Duodenal mucosa (tissue), 2 donors: Measurements from ENCODE around the gene UPK3BL2.
"Not testable (repeated sequence)": the region's sequence is repeated elsewhere in the genome, so short reads cannot be mapped to it uniquely, and the experiment has no call there.

Experiments
- H3K27ac ChIP-seq: one replicate; pipeline ENCODE4 v1.7.0; 2013; ENCODE audit warnings: low read depth, low read length
- H3K27me3 ChIP-seq, 2 donors: one replicate each; pipeline ENCODE4 v1.7.0; 2013; ENCODE audit warnings: low read length in 2 of 2, control low read depth in 1 of 2; ENCODE audit not compliant: insufficient read depth in 2 of 2, control insufficient read depth in 1 of 2
- H3K36me3 ChIP-seq, 2 donors: one replicate each; pipeline ENCODE4 v1.7.0; 2013; ENCODE audit warnings: low read length in 2 of 2, control low read depth in 1 of 2; ENCODE audit not compliant: insufficient read depth in 2 of 2, control insufficient read depth in 1 of 2
- H3K4me1 ChIP-seq, 2 donors: one replicate each; pipeline ENCODE4 v1.7.0; 2013; ENCODE audit warnings: low read length in 2 of 2, control low read depth in 1 of 2; ENCODE audit not compliant: insufficient read depth in 2 of 2, control insufficient read depth in 1 of 2
- H3K4me3 ChIP-seq, 2 donors: one replicate each; pipeline ENCODE4 v1.7.0; 2013; ENCODE audit warnings: low read length in 2 of 2, low read depth in 1 of 2
- H3K9ac ChIP-seq, 2 donors: one replicate each; pipeline ENCODE4 v1.7.0; 2013; ENCODE audit warnings: low read length in 2 of 2, low read depth in 1 of 2
- H3K9me3 ChIP-seq, 2 donors: one replicate each; pipeline ENCODE4 v1.7.0; 2013; ENCODE audit warnings: low read length in 2 of 2, control low read depth in 1 of 2; ENCODE audit not compliant: control insufficient read depth in 1 of 2

The UPK3BL2 gene

DNA sequence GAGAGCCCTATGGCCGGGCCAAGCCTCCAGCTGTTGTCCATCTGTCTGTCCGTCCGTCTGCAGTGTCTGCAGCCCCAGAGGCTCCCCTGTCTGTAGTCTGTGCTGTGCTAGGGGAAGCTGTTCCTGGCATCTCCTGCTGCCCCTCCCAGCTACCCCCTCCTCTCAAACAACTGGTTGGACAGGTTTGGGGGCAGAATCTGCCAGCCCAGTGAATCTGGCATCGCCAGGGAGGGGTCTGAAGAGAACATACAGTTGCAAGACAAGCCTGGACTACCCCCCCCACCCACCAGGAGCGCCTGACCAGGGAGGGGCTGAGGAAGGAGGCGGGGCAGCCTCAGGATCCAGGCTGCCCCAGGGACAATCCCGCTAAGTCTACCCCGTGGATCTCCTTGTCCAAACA is at the start of gene UPK3BL2:
Gene UPK3BL2, minus strand, starts transcription at position 101 of the 400 bp plus-strand sequence. Its CDS starts 60 bp downstream, at position 41.
- not testable (repeated sequence) for H3K36me3 ChIP-seq, H3K4me3 ChIP-seq, H3K27me3 ChIP-seq, H3K27ac ChIP-seq, H3K4me1 ChIP-seq, H3K9ac ChIP-seq, H3K9me3 ChIP-seq

DNA sequence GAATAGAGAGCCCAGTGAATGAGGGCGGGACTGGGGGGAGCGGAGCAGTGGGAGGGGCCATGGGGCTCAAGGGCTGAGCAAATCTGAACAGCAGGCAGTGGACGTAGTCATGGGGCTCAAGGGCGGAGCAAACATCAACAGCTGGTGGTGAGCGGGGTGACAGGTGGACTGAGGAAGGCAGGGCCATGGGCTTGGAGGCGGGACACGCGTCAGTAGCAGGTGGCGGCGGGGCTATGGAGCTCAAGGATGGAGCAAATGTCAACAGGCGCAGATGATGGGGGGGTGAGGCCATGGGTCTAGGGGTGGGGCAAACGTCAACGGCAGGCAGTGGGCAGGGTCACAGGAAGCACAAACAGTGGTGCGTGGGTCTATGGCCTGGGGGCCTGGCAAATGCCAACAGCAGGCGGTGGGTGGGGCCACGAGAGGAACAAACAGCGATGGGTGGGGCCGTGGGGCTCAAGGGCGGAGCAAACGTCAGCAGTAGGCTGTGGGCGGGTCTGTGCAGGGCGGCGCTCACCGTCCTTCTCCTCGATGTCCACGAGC is 49.1 kb upstream of the UPK3BL2 start:
- H3K27ac ChIP-seq, H3K9me3 ChIP-seq, H3K36me3 ChIP-seq, H3K4me1 ChIP-seq, H3K4me3 ChIP-seq, H3K9ac ChIP-seq, H3K27me3 ChIP-seq: not testable (repeated sequence)

DNA sequence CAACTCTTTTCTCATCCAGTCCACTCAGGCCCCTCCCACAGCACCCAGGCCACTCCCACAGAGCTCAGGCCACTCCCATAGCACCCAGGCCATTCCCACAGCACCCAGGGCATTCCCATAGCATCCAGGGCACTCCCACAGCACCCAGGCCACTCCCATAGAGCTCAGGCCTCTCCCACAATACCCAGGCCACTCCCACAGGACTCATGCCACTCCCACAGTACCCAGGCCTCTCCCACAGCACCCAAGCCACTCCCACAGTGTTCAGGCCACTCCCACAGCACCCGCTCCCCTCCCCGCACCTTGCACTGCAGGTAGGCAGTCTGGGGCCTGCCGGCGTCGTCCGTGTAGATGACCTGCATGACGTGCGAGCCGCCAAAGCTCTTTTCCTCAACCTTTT is 46.4 kb upstream of the UPK3BL2 start:
- not testable (repeated sequence) for H3K36me3 ChIP-seq, H3K4me3 ChIP-seq

DNA sequence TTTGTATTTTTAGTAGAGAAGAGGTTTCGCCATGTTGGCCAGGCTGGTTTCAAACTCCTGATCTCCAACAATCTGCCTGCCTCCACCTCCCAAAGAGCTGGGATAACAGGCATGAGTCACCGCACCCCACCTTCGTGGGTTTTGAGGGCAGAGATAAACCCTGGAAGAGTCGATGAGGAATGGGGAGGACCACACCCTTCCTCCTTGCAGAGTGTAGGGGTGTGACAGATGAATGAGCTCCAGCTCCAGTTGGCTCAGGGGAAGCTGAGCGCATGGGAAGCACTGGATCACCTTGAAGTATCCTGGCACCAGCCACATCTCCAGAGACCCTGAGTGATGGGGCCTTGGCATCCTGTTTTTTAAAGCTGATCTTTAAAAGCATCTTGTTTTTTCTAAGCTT is 40.0 kb upstream of the UPK3BL2 start:
- not testable (repeated sequence) for H3K4me1 ChIP-seq, H3K9me3 ChIP-seq, H3K27ac ChIP-seq, H3K36me3 ChIP-seq, H3K4me3 ChIP-seq, H3K9ac ChIP-seq, H3K27me3 ChIP-seq

More for the DNA sequence above, 46.4 kb upstream of the UPK3BL2 start:
- not testable (repeated sequence) for H3K4me1 ChIP-seq, H3K27ac ChIP-seq, H3K9ac ChIP-seq, H3K9me3 ChIP-seq, H3K27me3 ChIP-seq

DNA sequence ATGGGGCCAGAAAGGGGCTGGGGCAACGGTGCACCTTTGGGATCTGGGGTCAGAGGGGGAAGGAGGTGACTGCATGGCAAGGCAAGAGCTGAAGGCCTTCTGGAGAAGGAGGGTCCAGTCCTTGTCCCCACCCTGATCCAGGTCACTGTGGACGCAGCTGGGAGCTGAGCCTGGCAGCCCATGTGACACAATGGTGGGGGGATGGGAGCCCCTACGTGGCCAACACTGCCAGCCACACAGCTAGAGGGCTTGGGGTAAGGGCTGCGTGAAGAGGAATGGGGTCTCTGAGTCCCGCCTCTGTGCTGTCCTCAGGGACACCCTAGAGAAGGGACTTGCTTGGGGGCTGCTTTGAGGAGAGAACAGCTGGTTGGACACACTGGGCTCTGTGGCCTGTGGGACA is 38.2 kb upstream of the UPK3BL2 start:
- not testable (repeated sequence) for H3K27ac ChIP-seq, H3K4me1 ChIP-seq, H3K36me3 ChIP-seq, H3K9me3 ChIP-seq, H3K4me3 ChIP-seq, H3K27me3 ChIP-seq, H3K9ac ChIP-seq

DNA sequence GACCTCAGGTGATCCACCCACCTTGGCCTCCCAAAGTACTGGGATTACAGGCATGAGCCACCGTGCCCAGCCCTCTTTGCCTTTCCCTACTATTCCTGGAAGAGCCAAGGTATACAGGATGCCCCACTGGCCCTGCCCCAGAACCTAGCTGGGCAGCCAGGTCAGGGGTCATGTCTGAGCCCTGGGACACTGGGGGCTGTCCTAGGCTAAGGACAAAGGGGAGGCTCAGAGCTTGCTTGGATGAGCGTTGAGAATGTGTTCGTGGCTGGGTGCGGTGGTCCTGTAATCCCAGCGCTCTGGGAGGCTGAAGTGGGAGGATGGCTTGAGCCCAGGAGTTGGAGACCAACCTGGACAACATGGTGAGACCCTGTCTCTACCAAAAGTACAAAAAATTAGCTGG is 35.0 kb upstream of the UPK3BL2 start:
- H3K4me3 ChIP-seq, H3K9ac ChIP-seq, H3K36me3 ChIP-seq, H3K27ac ChIP-seq, H3K27me3 ChIP-seq, H3K4me1 ChIP-seq, H3K9me3 ChIP-seq: not testable (repeated sequence)

DNA sequence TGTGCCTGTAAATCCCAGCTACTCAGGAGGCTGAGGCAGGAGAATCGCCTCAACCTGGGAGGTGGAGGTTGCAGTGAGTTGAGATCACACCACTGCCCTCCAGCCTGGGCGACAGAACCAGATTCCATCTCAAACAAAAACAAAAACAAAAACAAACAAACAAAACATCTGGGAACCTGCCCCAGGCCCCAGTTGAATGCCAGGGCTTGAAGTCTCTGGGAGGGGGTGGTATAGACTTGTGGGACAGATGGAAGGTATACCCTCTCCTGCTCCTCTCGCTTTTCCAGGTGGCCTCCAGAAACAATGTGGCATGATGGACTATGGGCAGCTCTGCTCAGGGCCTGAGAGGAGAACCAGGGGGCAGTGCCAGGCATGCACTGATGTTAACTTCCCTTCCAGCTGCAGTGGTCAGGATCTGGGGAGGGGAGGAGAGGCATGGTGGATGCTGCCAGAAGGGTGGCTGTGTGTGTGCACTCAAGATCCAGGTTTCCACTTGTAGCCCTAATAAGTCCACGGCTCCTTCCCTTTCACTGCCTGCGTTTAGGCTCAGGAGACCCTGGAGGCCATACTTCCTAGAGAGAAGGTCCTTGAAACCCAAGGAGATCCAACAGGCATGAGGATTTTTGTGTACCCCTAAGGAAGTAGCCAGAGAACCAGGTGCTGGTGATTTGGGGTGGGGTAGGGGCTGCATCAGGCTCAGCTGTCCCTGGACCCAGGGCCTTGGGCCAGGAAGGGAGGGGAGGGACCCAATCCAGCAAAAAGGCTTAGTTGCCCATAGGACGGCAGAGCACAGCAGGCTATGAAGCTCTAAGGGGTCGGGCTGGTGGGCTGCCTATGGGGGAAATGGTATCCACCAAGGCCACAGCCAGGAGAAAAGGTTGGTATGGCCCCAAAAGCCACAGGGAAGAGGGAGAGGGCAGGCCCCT is 34.1 kb upstream of the UPK3BL2 start:
- H3K9me3 ChIP-seq, result not testable (repeated sequence)

DNA sequence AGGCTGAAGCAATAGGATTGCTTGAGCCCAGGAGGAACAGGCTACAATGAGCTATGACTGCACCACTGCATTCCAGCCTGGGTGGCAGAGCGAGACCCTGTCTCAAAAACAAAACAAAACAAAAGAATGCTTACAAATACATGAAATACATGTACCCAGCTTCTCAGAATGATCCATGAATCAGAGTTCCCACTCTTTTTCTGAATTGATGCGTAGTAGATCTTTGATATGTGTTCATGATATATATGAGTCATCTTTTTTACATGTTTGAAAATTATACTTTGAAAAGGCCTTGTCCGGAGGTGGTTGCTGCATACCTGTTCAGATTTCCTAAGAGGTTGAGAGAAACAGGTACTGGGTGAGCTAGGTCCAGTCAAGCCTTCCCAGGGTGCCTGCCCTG is 32.9 kb upstream of the UPK3BL2 start:
- H3K4me1 ChIP-seq, H3K36me3 ChIP-seq, H3K9me3 ChIP-seq, H3K27ac ChIP-seq, H3K27me3 ChIP-seq, H3K9ac ChIP-seq, H3K4me3 ChIP-seq: not testable (repeated sequence)

More for the DNA sequence above, 34.1 kb upstream of the UPK3BL2 start:
- not testable (repeated sequence) for H3K4me3 ChIP-seq, H3K9ac ChIP-seq, H3K27ac ChIP-seq, H3K4me1 ChIP-seq, H3K27me3 ChIP-seq, H3K36me3 ChIP-seq

- H3K27me3 ChIP-seq, H3K27ac ChIP-seq, H3K9me3 ChIP-seq, H3K4me1 ChIP-seq, H3K36me3 ChIP-seq, H3K4me3 ChIP-seq, H3K9ac ChIP-seq: not testable (repeated sequence)
Measured at GRCh38 chr7:102574607-102575006, 31.1 kb upstream of the UPK3BL2 start.

DNA sequence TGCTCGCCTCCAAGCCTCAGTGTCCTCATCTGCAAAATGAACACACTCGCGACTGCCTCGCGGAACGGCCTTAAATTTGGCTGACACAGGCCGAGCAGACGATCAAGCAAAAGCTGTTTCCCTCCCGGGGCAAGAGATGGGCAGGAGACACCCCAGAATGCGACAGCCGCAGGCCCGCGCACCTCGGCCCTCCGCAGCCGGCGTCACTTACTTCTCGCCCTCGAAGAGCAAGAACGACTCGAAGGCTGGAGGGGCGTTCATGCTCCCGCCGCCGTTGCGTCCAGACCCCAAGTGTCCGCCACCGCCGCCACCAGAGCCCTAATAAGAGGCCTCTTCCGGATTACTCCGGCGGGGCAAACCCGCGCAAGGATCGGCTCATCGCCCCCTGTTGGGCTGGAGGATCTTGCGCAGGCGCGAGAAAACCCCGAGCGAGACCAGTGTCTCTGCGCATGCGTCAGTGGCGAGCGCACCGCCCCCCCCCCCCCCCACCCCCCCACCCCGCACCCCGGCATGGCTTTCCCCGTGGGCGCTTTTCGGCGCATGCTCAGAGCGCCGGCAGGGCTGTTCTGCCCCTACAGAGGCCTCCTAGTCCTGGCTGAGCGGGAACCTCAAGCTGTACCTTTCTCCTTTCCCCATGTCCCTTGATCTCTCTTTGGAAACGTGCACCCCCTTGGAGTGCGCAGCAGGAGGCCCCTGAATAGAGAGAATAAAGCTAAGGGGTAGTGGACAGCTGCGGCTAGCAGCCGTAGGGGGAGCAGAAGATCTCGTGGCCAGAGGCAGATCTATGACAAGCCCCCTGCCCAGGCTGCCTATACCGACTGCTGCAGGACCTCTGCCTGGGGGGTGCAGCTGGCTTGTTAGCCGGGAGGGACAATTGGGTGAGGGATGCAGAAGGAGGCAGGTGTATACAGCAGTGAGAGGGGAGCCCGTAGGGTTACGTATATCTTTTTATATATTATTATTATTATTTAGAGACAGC is 29.1 kb upstream of the UPK3BL2 start, which contains the start of gene POLR2J3:
Gene POLR2J3, minus strand, starts transcription at position 323 of the 979 bp plus-strand sequence. Its CDS starts 62 bp downstream, at position 261.
- H3K27ac ChIP-seq, H3K9me3 ChIP-seq, H3K36me3 ChIP-seq, H3K27me3 ChIP-seq, H3K4me1 ChIP-seq: not testable (repeated sequence)
- Histone ChIP-seq H3K9ac (peak within 1 kb of the TSS; percentile 33 to 66), H3K4me3 (peak within 1 kb of the TSS; percentile 56 to 74)
